Keratinocyte (primary cell): ENCODE data around the gene STIM1.

Source experiments
- CTCF ChIP-seq, 3 experiments: IDR thresholded peaks in 1 of 3; conservative IDR thresholded peaks in 1 of 3; optimal IDR thresholded peaks in 1 of 3; 2 replicates in 2 of 3; 3 replicates in 1 of 3; pipeline versions ENCODE3 to v1.5.1; 2011; ENCODE audit warnings: low read length in 3 of 3, mild to moderate bottlenecking in 3 of 3, moderate library complexity in 2 of 3, control low read depth in 1 of 3, inconsistent platforms in 1 of 3; ENCODE audit not compliant: insufficient read depth in 2 of 3; ENCODE audit errors: extremely low read depth in 1 of 3
- EZH2 ChIP-seq: IDR thresholded peaks from one replicate; pipeline ENCODE4 v1.6.1; 2012; ENCODE audit warnings: inconsistent platforms, mild to moderate bottlenecking, low read length, moderate library complexity

- TF ChIP-seq EZH2: no peak
- no peak for TF ChIP-seq CTCF (optimal IDR thresholded peaks at IDR 0.05 in 1 of 3, IDR thresholded peaks at IDR 0.05 in 1 of 3, conservative IDR thresholded peaks at IDR 0.05 in 1 of 3; ENCODE audit: extremely low read depth in 1 of 3, insufficient read depth in 2 of 3, low read length in 3 of 3)
These were observed 64.8 kb downstream of the STIM1 start for GRCh38 chr11:3920148-3920852.
